Liver (tissue), 3 donors: ENCODE data around the gene FURIN.
"Not testable (repeated sequence)": the region's sequence is repeated elsewhere in the genome, so short reads cannot be mapped to it uniquely, and the experiment has no call there.

Experiments used
- GABPA ChIP-seq, 2 donors: IDR thresholded peaks in 1 of 2; conservative IDR thresholded peaks in 1 of 2; 2 replicates each; pipeline ENCODE4 v1.6.1; 2016; ENCODE audit warnings: antibody characterized with exemption in 2 of 2, mild to moderate bottlenecking in 1 of 2, moderate library complexity in 1 of 2
- HNF4A ChIP-seq, 2 donors: conservative IDR thresholded peaks; 2 replicates each; pipeline ENCODE4 v1.6.1; 2016; ENCODE audit warnings: antibody characterized with exemption in 2 of 2, mild to moderate bottlenecking in 2 of 2
- HNF4G ChIP-seq: IDR thresholded peaks from 2 replicates; pipeline ENCODE4 v1.6.1; 2016; ENCODE audit warnings: antibody characterized with exemption
- JUND ChIP-seq, 2 donors: IDR thresholded peaks; 2 replicates each; pipeline ENCODE4 v1.6.1; 2016; ENCODE audit warnings: antibody characterized with exemption in 2 of 2
- RAD21 ChIP-seq, 2 donors: IDR thresholded peaks; 2 replicates each; pipeline ENCODE4 v1.6.1; 2016; ENCODE audit warnings: antibody characterized with exemption in 2 of 2, mild to moderate bottlenecking in 2 of 2
- REST ChIP-seq: IDR thresholded peaks from 2 replicates; pipeline ENCODE4 v1.6.1; 2016; ENCODE audit warnings: antibody characterized with exemption, mild to moderate bottlenecking
- SP1 ChIP-seq: IDR thresholded peaks from 2 replicates; pipeline ENCODE4 v1.6.1; 2018; ENCODE audit warnings: antibody characterized with exemption, mild to moderate bottlenecking
- TAF1 ChIP-seq: conservative IDR thresholded peaks from 2 replicates; pipeline ENCODE4 v1.6.1; 2016; ENCODE audit warnings: antibody characterized with exemption, mild to moderate bottlenecking
- YY1 ChIP-seq: IDR thresholded peaks from 2 replicates; pipeline ENCODE4 v1.6.1; 2016; ENCODE audit warnings: antibody characterized with exemption, mild to moderate bottlenecking
- ZBTB33 ChIP-seq: IDR thresholded peaks from 2 replicates; pipeline ENCODE4 v1.6.1; 2016; ENCODE audit warnings: antibody characterized with exemption
- TF ChIP-seq, protein P1 (sequence below): IDR thresholded peaks from 2 replicates; pipeline ENCODE4 v1.6.1; 2016; ENCODE audit warnings: antibody characterized with exemption
- TF ChIP-seq, protein P2 (sequence below): fragments of 150-350 bp; IDR thresholded peaks from 2 replicates; pipeline ENCODE4 v1.5.1; 2017; ENCODE audit warnings: improper control_type of control experiment, low read depth, low read length; ENCODE audit not compliant: missing input control
- TF ChIP-seq, protein P3 (sequence below): IDR thresholded peaks from 2 replicates; pipeline ENCODE4 v1.6.1; 2016; ENCODE audit warnings: antibody characterized with exemption
- donor health status: healthy.
- donor health status: healthy.

- not testable (repeated sequence) for TF ChIP-seq YY1; GABPA (IDR thresholded peaks at IDR 0.05 in 1 of 2, conservative IDR thresholded peaks at IDR 0.05 in 1 of 2); REST; JUND (IDR thresholded peaks at IDR 0.05); RAD21 (IDR thresholded peaks at IDR 0.05); HNF4A (conservative IDR thresholded peaks at IDR 0.05); SP1; ZBTB33; TAF1; HNF4G
- TF ChIP-seq, protein P1, sequence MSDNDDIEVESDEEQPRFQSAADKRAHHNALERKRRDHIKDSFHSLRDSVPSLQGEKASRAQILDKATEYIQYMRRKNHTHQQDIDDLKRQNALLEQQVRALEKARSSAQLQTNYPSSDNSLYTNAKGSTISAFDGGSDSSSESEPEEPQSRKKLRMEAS, result not testable (repeated sequence)
- TF ChIP-seq, protein P2, sequence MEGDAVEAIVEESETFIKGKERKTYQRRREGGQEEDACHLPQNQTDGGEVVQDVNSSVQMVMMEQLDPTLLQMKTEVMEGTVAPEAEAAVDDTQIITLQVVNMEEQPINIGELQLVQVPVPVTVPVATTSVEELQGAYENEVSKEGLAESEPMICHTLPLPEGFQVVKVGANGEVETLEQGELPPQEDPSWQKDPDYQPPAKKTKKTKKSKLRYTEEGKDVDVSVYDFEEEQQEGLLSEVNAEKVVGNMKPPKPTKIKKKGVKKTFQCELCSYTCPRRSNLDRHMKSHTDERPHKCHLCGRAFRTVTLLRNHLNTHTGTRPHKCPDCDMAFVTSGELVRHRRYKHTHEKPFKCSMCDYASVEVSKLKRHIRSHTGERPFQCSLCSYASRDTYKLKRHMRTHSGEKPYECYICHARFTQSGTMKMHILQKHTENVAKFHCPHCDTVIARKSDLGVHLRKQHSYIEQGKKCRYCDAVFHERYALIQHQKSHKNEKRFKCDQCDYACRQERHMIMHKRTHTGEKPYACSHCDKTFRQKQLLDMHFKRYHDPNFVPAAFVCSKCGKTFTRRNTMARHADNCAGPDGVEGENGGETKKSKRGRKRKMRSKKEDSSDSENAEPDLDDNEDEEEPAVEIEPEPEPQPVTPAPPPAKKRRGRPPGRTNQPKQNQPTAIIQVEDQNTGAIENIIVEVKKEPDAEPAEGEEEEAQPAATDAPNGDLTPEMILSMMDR, result not testable (repeated sequence)
- TF ChIP-seq, protein P3, sequence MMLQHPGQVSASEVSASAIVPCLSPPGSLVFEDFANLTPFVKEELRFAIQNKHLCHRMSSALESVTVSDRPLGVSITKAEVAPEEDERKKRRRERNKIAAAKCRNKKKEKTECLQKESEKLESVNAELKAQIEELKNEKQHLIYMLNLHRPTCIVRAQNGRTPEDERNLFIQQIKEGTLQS, result not testable (repeated sequence)
Measured at GRCh38 chr15:90922712-90923322, 54.4 kb downstream of the FURIN start.
